KMS-11 (cell line): ENCODE data around the gene NME8.

ENCODE experiments used
- H2AFZ ChIP-seq: fragments of 200-600 bp; sonication (generic); 2 replicates; pipeline ENCODE4 v1.6.1; 2016; ENCODE audit warnings: antibody characterized with exemption, mixed run types, low read depth
- H3K27ac ChIP-seq: fragments of 200-600 bp; sonication (generic); 2 replicates; pipeline ENCODE4 v1.6.1; 2016; ENCODE audit warnings: mild to moderate bottlenecking, mixed run types
- H3K27me3 ChIP-seq: fragments of 200-600 bp; sonication (generic); 2 replicates; pipeline ENCODE4 v1.6.1; 2017; ENCODE audit warnings: mild to moderate bottlenecking, low read depth, mixed run types, moderate library complexity; ENCODE audit not compliant: insufficient read depth
- H3K36me3 ChIP-seq: fragments of 200-600 bp; sonication (generic); 2 replicates; pipeline ENCODE4 v1.6.1; 2017; ENCODE audit warnings: mild to moderate bottlenecking, mixed run types; ENCODE audit not compliant: insufficient read depth
- H3K4me1 ChIP-seq: fragments of 200-600 bp; sonication (generic); 2 replicates; pipeline ENCODE4 v1.6.1; 2016; ENCODE audit warnings: mild to moderate bottlenecking, low read depth, mixed run types; ENCODE audit not compliant: poor library complexity, severe bottlenecking
- H3K4me2 ChIP-seq: fragments of 200-600 bp; sonication (generic); 2 replicates; pipeline ENCODE4 v1.7.0; 2016; ENCODE audit warnings: mild to moderate bottlenecking, mixed run types
- H3K4me3 ChIP-seq: fragments of 200-600 bp; sonication (generic); IDR thresholded peaks from 2 replicates; pipeline ENCODE4 v1.6.1; 2017; ENCODE audit warnings: low read depth, low read length, mixed read lengths; ENCODE audit not compliant: insufficient read depth
- H3K79me2 ChIP-seq: fragments of 200-600 bp; sonication (generic); 2 replicates; pipeline ENCODE4 v1.6.1; 2016; ENCODE audit warnings: low read depth, mixed run types; ENCODE audit not compliant: insufficient read depth
- H3K9ac ChIP-seq: fragments of 200-600 bp; sonication (generic); 2 replicates; pipeline ENCODE4 v1.6.1; 2016; ENCODE audit warnings: mild to moderate bottlenecking, mixed run types
- H4K20me1 ChIP-seq: fragments of 200-600 bp; sonication (generic); 2 replicates; pipeline ENCODE4 v1.6.1; 2016; ENCODE audit warnings: mild to moderate bottlenecking, mixed run types; ENCODE audit not compliant: insufficient read depth
- CTCF ChIP-seq: fragments of 200-600 bp; sonication (generic); conservative IDR thresholded peaks from 2 replicates; pipeline ENCODE4 v1.6.1; 2017; ENCODE audit warnings: low read depth, mild to moderate bottlenecking, antibody characterized with exemption, low read length, moderate library complexity, mixed read lengths

NME8 gene

GRCh38 chr7:37832194-37832593 is 16.2 kb upstream of the NME8 start:
- Histone ChIP-seq H3K36me3 (no peaks in the 10 kb centered on the region), H3K4me3 (no peak overlapping the region), H3K27ac (no peak overlapping the region), H3K27me3 (no peaks in the 10 kb centered on the region), H3K4me2 (no peak overlapping the region), H2AFZ (no peak overlapping the region), H3K79me2 (no peaks in the 10 kb centered on the region), H3K4me1 (peaks cover 7% of the 10 kb centered on the region), H4K20me1 (no peaks in the 10 kb centered on the region), H3K9ac (no peak overlapping the region)
- TF ChIP-seq CTCF: no peak

- Histone ChIP-seq H3K27me3 (no peaks in the 10 kb centered on the region), H3K4me1 (peaks cover 7% of the 10 kb centered on the region), H3K4me3 (no peak overlapping the region), H3K9ac (peak overlapping the region; percentile 31; the same call in 1 of the 2 replicates), H3K4me2 (peak overlapping the region; percentile 47), H2AFZ (peak overlapping the region; percentile 91), H4K20me1 (no peaks in the 10 kb centered on the region), H3K79me2 (no peaks in the 10 kb centered on the region), H3K27ac (no peak overlapping the region), H3K36me3 (no peaks in the 10 kb centered on the region)
- TF ChIP-seq CTCF: peak; percentile 81
Measured at GRCh38 chr7:37833107-37833817, 15.1 kb upstream of the NME8 start.

- no peaks in the 10 kb centered on the region for H3K36me3 ChIP-seq
- TF ChIP-seq CTCF: no peak
- H3K9ac ChIP-seq: 0 out of 2 replicates have a peak overlapping the region, but pooled peaks have one; percentile 31
- H2AFZ ChIP-seq: no peak overlapping the region
- no peaks in the 10 kb centered on the region for H4K20me1 ChIP-seq
- no peaks in the 10 kb centered on the region for H3K27me3 ChIP-seq
- peaks cover 7% of the 10 kb centered on the region for H3K4me1 ChIP-seq
- no peak overlapping the region for H3K4me3 ChIP-seq
- H3K27ac ChIP-seq: no peak overlapping the region
- H3K79me2 ChIP-seq: no peaks in the 10 kb centered on the region
- H3K4me2 ChIP-seq: no peak overlapping the region
Measured at GRCh38 chr7:37833818-37834146, 14.6 kb upstream of the NME8 start.

- no peak overlapping the region for H3K4me3 ChIP-seq
- no peaks in the 10 kb centered on the region for H3K79me2 ChIP-seq
- no peak overlapping the region for H3K4me2 ChIP-seq
- no peaks in the 10 kb centered on the region for H3K36me3 ChIP-seq
- H3K9ac ChIP-seq: no peak overlapping the region
- no peaks in the 10 kb centered on the region for H3K4me1 ChIP-seq
- no peak overlapping the region for H2AFZ ChIP-seq
- H3K27me3 ChIP-seq: no peaks in the 10 kb centered on the region
- no peaks in the 10 kb centered on the region for H4K20me1 ChIP-seq
- no peak overlapping the region for H3K27ac ChIP-seq
- TF ChIP-seq CTCF: peak; percentile 81
Measured at GRCh38 chr7:37853468-37853867, 5.1 kb downstream of the NME8 start.
